Bone marrow (tissue), 2 donors: Measurements from ENCODE around the gene MEI4.
"Not testable (repeated sequence)": the region's sequence is repeated elsewhere in the genome, so short reads cannot be mapped to it uniquely, and the experiment has no call there.

ENCODE experiments used
- DNase-seq, 2 donors: peaks; one replicate each; lab custom pipeline; 2025; lab: John Stamatoyannopoulos, UW

Gene MEI4, protein sequence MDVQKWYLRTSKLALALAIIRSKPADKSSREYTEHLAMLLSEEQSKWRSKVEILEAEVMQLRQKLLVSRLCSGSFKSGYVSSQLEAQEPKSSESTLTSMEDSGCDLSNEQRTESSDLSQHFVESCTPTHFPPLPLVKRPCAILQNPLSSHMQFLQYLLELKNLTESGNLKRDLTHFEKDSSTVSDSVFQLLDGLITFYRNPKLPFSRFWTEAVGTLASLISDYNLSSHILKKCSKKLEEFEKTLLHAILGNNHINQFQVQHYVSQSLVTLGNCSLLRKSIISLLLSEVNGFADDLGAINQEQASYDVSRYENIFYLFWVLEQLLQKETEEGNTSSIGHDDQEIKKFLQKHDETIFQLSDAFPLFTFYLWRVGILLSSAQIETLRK

DNA sequence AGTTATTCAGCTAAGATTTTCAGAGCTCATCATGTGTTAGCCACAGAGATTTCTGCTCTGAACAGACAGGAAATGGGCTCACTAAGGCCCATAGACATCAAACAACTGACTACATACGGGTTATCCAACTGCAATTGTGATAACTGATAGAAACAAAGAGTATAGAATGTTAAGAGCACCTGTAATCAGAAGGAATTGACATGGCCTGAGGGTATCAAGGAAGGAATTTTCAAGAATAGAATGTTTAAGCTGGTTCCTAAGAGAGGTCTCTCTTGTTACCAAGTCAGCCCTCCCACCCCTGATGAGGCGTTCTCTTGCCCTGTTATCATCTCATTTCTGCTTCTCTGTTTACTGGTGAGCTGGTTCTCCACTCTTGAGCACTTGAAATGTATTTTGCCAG is at the start of gene MEI4:
TSS of gene MEI4 (plus strand) at position 301 of the 400 bp plus-strand sequence. CDS start 37,633 bp downstream, outside the sequence.
- no peak for DNase-seq

DNA sequence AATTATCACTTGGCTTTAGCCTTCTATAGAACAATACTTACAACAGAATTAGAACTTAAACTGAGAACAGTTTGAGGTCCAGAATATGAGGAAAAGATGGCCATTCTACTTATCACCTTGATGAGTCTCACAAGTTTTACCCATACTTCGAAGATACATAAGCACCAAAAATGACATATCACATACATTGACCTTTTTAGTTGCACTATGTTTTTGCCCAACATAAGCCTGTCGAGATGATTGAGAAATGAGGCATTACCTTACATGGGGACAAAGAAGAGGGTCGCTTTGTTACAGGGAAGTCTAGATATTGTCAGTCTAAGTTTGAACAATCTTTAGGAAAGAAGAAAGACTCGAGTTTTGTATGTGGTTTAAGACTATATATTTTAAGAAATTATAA is 48.4 kb upstream of the MEI4 start:
- no peak for DNase-seq

GRCh38 chr6:77607004-77607403 is 45.8 kb upstream of the MEI4 start:
- no peak for DNase-seq

- no peak for DNase-seq
These were observed 43.7 kb upstream of the MEI4 start for GRCh38 chr6:77609106-77609505.

GRCh38 chr6:77619114-77619513 is 33.7 kb upstream of the MEI4 start:
- no peak for DNase-seq

DNA sequence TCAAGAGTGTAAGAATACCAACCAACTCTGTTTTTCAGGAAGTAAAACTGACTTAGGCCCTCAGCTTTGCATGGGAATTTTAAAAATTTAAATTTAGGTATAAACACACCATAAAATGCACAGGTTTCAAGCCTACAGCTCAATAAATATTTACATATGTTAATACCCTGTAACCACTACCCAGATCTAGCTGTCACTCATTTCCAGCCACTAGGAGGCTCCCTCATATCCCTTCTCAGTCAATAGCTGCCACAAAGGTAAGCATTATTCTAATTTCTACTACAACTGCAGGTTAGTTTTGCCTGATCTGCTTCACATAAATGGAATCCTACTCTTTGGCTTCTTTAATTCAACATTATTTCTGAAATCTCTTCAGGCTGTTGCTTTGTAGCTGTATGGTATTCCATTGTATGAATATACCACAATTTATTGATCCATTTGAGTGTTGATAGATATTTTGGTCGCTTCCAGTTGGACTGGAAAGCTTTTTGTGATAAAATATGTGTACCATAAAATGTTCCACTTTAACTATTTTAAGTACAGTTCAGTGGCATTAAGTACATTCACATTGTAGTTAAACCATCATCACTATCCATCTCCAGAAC is 32.5 kb upstream of the MEI4 start:
- DNase-seq: no peak

DNA sequence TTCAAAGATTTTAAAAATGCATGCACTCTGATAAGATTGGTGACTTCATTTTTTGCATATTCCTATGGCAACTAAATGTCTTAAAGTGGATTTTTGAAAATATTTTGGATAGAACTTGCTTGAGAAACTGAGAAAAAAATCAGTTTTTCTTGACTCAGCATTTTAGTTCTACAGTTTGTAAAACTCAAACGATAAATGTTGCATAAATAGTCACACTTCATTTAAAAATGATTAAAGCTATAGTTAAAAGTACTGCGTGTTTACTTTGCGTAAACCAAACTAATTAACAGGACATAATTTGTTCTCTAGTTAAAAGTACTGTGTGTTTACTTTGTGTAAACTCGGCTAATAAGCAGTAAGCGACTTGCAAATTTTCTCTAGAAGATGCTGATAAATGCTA is 28.3 kb upstream of the MEI4 start:
- no peak for DNase-seq

DNA sequence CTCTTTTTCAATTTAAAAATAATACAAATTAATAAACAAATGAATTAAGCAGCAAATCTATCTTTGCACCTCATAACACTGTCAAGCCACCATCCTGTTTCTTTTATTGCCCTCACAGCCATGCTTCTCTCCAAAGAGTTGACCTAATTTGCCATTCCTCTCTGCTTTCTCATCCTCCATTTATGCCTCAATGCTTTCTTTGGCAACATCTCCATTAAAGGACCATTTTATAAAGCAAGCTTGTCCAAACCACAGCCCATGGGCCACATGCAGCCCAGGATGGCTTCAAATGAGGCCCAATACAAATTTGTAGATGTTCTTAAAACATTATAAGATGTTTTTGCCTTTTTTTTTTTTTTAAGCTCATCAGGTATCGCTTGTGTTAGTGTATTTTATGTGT is 26.4 kb upstream of the MEI4 start:
- no peak for DNase-seq

- DNase-seq: no peak
These were observed 22.8 kb upstream of the MEI4 start for GRCh38 chr6:77630014-77630413.

DNA sequence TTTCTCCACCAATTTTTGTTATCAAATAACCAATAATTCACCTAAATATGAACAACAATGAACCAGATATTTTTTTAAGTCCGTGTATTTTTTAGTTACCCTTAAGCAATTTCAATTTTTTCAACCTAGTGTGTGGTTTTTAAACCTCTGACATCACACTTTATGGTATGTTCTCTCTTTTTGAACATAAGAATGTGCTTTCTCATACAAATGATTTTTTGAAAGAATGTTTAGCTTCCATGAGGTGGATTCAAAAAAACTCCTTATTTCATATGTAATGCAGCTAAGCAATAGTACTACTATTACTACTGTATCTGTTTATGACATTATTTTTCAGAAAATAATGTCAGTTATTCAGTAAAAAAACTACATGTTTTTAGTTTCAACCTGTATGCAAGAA is 19.4 kb upstream of the MEI4 start:
- DNase-seq: no peak

DNA sequence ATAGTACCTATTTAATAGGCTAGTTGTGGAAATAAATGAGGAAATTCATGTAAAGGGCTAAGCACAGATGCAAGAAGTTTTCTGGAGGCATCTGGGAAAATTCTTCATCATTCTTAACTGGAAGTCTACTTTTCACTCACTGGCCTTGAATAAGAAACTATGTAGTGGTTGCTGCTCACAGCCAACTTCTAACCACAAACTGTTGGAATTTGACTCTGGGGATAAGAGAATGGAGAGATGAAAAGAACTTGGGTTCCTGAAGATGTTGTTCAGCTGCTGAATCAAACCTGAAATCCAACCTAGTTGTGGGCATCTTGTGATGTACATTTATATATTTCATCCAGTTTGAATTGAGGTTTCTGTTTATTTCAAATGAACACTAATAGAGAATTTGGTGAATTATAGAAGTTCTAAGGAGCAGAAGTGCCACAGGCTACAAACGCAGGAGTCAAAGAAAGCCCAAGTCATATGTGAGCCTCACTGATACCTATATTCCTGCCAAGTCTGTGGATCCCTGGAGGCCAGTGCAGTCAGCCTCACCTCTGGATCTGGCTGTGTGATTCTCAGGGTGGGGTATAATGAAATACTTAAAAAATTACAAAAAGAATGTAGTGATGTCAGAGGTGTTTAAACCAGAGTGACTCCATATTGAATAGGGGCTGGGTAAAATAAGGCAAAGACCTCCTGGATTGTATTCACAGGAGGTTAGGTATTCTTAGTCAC is 18.7 kb upstream of the MEI4 start:
- DNase-seq: no peak

DNA sequence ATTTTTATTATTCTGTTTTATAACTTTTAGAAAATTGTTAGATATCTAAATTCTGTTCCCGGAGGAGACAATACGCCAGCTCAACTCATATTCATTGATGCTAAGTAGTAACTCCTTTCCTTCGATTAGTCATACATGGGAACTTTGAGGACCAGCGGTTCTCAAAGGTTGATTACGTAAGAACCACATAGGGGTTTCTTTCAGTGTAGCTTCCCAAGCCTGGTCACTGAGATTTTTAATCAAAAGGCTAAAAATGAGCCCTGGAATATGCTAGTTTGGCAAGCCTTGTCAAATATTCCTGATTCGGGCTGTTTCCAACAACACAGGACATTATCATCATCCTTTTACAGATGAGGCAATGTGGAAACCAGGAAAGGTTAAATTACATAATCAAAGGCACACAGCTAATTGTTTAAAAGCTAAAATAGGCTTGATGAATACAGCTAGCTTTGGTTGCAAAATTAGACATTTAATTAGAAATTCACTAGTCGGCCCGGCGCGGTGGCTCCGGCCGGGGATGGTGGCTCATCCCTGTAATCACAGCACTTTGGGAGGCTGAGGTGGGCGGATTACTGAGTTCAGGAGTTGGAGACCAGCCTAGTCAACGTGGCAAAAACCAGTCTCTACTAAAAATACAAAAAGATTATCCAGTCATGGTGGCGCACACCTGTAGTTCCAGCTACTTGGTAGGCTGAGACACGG is 14.6 kb upstream of the MEI4 start:
- DNase-seq: no peak

GRCh38 chr6:77644102-77644705 is 8.6 kb upstream of the MEI4 start:
- no peak for DNase-seq

GRCh38 chr6:77650098-77650663 is 2.7 kb upstream of the MEI4 start:
- no peak for DNase-seq

DNA sequence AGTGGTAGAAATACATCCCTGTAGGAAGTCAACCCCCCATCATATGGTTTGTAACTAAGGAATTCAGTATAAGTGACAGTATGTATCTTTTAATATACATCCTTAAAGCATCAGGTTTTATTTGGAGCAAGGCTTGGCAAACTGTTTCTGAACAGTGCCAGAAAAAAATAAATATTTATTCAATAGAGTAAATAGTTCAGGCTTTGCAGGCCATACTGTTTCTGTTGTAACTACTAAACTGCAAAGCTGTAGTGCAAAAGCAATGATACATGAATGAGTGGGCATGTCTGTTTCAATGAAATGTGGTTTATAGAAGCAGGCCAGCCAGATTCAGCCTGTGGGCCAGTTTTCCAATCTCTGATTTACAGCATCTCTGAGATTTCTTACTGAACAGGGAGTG is 977 bp downstream of the MEI4 start:
- no peak for DNase-seq

- not testable (repeated sequence) for DNase-seq
These were observed 2.2 kb downstream of the MEI4 start for GRCh38 chr6:77655035-77655434.

DNA sequence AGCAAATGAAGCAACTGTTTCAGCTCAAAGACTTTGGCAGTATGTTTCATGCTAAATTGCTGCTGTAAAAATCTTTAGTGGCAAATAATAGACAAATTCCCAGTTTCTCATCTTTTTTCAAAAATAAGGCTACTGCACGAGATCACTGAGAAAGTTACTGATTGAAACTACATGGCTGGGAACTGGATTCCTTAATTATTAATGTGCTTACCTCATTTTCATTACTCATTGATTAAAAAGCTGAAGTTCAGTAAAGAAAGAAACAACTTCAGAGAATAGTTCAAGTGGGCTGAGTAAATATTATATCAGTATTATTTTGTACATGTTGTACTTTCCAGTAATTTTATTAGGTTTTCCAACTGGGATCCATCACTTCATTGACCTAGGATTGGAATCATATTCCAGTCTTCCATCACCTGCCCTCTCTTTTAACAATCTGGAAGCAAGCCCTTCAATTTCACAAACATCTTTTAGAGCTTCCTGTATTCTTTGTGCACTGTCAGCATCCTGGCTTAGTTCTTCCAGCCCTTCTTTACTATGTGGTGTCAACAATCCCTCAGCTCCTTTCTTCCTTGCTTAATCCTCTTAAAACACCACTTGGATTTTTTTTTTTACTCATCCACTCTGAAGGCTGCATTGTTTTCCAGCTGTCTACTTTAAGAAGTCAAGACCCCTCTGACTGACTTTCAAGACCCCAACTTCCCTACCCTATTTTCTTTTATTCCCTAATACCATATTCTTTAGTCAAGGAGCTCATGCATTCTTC is 4.3 kb downstream of the MEI4 start:
- no peak for DNase-seq

DNA sequence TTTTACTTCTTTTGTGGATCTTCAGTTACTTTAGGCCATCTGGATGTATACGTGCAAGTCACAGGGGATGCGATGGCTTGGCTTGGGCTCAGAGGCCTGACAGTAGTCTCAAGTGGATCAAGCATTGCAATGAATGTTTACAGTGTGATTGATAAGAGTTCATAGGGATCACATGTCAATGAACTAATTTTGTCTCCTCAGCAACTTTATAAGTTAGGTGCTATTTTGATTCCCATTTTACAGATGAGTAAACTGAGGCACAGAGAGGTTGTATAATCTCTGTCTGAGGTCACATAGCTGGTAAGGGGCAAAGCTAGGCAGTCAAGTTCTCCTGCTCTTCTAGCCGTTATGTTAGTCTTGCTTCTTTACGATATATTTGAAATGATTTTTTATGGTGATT is 13.5 kb downstream of the MEI4 start:
- no peak for DNase-seq

- no peak for DNase-seq
These were observed 14.0 kb downstream of the MEI4 start for GRCh38 chr6:77666846-77667245.

DNA sequence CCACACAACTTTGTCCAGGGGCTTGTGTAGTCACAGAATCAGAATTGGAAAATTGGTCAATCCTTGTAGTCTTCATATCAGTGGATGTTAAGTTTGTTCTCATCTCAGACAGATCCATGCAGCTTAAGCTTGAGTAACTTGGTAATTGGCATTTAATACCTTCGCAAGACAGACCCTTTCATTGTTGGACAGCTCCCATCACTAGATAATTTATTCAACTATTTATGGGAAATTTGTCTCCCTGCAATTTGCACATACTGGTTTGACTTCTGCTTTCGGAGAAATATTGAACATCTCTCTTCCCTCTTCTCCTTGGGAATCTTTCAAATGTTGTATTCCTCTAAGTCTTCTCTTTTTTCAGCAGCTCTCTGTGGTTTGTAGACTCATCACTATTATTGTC is 17.1 kb downstream of the MEI4 start:
- no peak for DNase-seq

- no peak for DNase-seq
These were observed 21.4 kb downstream of the MEI4 start for GRCh38 chr6:77674211-77674610.
